Tibial artery (tissue), 4 donors: ENCODE results near the gene HBG2.

Source experiments
- DNase-seq, 2 donors: peaks; one replicate each; pipeline ENCODE4 v3.0.0-alpha.2; 2019
- H3K27ac ChIP-seq, 2 donors: fragments of 200-600 bp; sonication (generic) in 1 of 2; 1 replicate in 1 of 2; 2 replicates in 1 of 2; pipeline ENCODE4 v1.5.1; 2018 to 2019; ENCODE audit warnings: mild to moderate bottlenecking in 1 of 2
- H3K27me3 ChIP-seq, 2 donors: fragments of 200-600 bp; sonication (generic) in 1 of 2; one replicate each; pipeline versions ENCODE4 v1.5.1 to v1.6.0; 2016 to 2019
- H3K36me3 ChIP-seq, 3 donors: fragments of 200-600 bp; sonication (generic) in 2 of 3; one replicate each; pipeline ENCODE4 v1.5.1; 2016 to 2019; ENCODE audit warnings: mild to moderate bottlenecking in 2 of 3
- H3K4me1 ChIP-seq, 4 donors: fragments of 200-600 bp; sonication (generic) in 2 of 4; 1 replicate in 3 of 4; 2 replicates in 1 of 4; pipeline ENCODE4 v1.5.1; 2016 to 2019
- H3K4me3 ChIP-seq, 2 donors: fragments of 200-600 bp; sonication (generic) in 1 of 2; 1 replicate in 1 of 2; 2 replicates in 1 of 2; pipeline ENCODE4 v1.5.1; 2018 to 2019; ENCODE audit warnings: mild to moderate bottlenecking in 2 of 2
- H3K9me3 ChIP-seq, 3 donors: fragments of 200-600 bp; sonication (generic) in 1 of 3; one replicate each; pipeline ENCODE4 v1.5.1; 2016 to 2019
- CTCF ChIP-seq, 2 experiments: fragments of 200-600 bp in 1 of 2; fragments of 450-650 bp in 1 of 2; IDR thresholded peaks; one replicate each; pipeline ENCODE4 v1.5.1; 2017 to 2019; ENCODE audit warnings: antibody characterized with exemption in 2 of 2, mild to moderate bottlenecking in 1 of 2, moderate library complexity in 1 of 2
- intact Hi-C: fragments of 100-400 bp; cut with DNase I; formaldehyde crosslinking; loops from one replicate; pipeline ENCODE4 v1.15.0; 2023; ENCODE audit warnings: low total_unique reads

Gene HBG2

GRCh38 chr11:5229796-5230195 is 24.8 kb downstream of the HBG2 start:
- Histone ChIP-seq H3K4me3 (no peak overlapping the region), H3K27me3 (no peaks in the 10 kb centered on the region), H3K36me3 (no peaks in the 10 kb centered on the region), H3K27ac (no peak overlapping the region), H3K9me3 (no peaks in the 10 kb centered on the region), H3K4me1 (no peaks in the 10 kb centered on the region)
- no peak for TF ChIP-seq CTCF (IDR thresholded peaks at IDR 0.05)
- intact Hi-C loops, result no loop called here
- DNase-seq, result no peak

- no peak for TF ChIP-seq CTCF (IDR thresholded peaks at IDR 0.05)
- intact Hi-C loops, result no loop called here
Measured at GRCh38 chr11:5229356-5229755, 25.2 kb downstream of the HBG2 start.

GRCh38 chr11:5228124-5228523 is 26.5 kb downstream of the HBG2 start:
- Histone ChIP-seq H3K27me3 (no peaks in the 10 kb centered on the region), H3K27ac (no peak overlapping the region), H3K9me3 (no peaks in the 10 kb centered on the region), H3K36me3 (no peaks in the 10 kb centered on the region), H3K4me3 (no peak overlapping the region), H3K4me1 (no peaks in the 10 kb centered on the region)
- TF ChIP-seq CTCF (IDR thresholded peaks at IDR 0.05), result no peak
- DNase-seq, result no peak
- intact Hi-C loops, result no loop called here

More at GRCh38 chr11:5229356-5229755, 25.2 kb downstream of the HBG2 start:
- Histone ChIP-seq H3K36me3 (no peaks in the 10 kb centered on the region), H3K9me3 (no peaks in the 10 kb centered on the region), H3K4me3 (no peak overlapping the region), H3K4me1 (no peaks in the 10 kb centered on the region), H3K27ac (no peak overlapping the region), H3K27me3 (no peaks in the 10 kb centered on the region)
- no peak for DNase-seq

- H3K27ac ChIP-seq, result no peak overlapping the region
- no peak for TF ChIP-seq CTCF (IDR thresholded peaks at IDR 0.05)
Measured at GRCh38 chr11:5227681-5228080, 26.9 kb downstream of the HBG2 start.

GRCh38 chr11:5226732-5227310 is 27.8 kb downstream of the HBG2 start, which contains the start of gene HBB:
HBB (minus strand) TSS chr11:5227071; CDS start chr11:5227021, 50 bp downstream.
- no peak for TF ChIP-seq CTCF (IDR thresholded peaks at IDR 0.05)
- intact Hi-C loops, result no loop called here
- H3K9me3 ChIP-seq, result no peaks in the 10 kb centered on the region
- no peak within 1 kb of the TSS for H3K4me3 ChIP-seq
- H3K27me3 ChIP-seq, result no peaks in the 10 kb centered on the region
- DNase-seq, result no peak
- H3K27ac ChIP-seq, result no peak within 1 kb of the TSS
- no peaks in the 10 kb centered on the region for H3K4me1 ChIP-seq
- H3K36me3 ChIP-seq, result no peaks in the 10 kb centered on the region

More at GRCh38 chr11:5227681-5228080, 26.9 kb downstream of the HBG2 start:
- DNase-seq, result no peak
- Histone ChIP-seq H3K27me3 (no peaks in the 10 kb centered on the region), H3K36me3 (no peaks in the 10 kb centered on the region), H3K9me3 (no peaks in the 10 kb centered on the region), H3K4me1 (no peaks in the 10 kb centered on the region), H3K4me3 (no peak overlapping the region)
- intact Hi-C loops, result no loop called here

- H3K36me3 ChIP-seq, result no peaks in the 10 kb centered on the region
- DNase-seq, result no peak
- no peak overlapping the region for H3K4me3 ChIP-seq
- no peaks in the 10 kb centered on the region for H3K9me3 ChIP-seq
- no peak for TF ChIP-seq CTCF (IDR thresholded peaks at IDR 0.05)
- no peaks in the 10 kb centered on the region for H3K4me1 ChIP-seq
- no peak overlapping the region for H3K27ac ChIP-seq
- no peaks in the 10 kb centered on the region for H3K27me3 ChIP-seq
- intact Hi-C loops, result no loop called here
Measured at GRCh38 chr11:5225480-5225871, 29.1 kb downstream of the HBG2 start.
